SH-SY5Y (cell line): ENCODE measurements around the gene FNDC8.

Experiments
- GATA2 ChIP-seq: IDR thresholded peaks from 2 replicates; pipeline ENCODE4 v1.6.1; 2011; ENCODE audit warnings: mild to moderate bottlenecking, low read depth, low read length
- GATA3 ChIP-seq: IDR thresholded peaks from 2 replicates; pipeline ENCODE4 v1.6.1; 2011; ENCODE audit warnings: low read depth, mild to moderate bottlenecking, low read length, moderate library complexity

DNA sequence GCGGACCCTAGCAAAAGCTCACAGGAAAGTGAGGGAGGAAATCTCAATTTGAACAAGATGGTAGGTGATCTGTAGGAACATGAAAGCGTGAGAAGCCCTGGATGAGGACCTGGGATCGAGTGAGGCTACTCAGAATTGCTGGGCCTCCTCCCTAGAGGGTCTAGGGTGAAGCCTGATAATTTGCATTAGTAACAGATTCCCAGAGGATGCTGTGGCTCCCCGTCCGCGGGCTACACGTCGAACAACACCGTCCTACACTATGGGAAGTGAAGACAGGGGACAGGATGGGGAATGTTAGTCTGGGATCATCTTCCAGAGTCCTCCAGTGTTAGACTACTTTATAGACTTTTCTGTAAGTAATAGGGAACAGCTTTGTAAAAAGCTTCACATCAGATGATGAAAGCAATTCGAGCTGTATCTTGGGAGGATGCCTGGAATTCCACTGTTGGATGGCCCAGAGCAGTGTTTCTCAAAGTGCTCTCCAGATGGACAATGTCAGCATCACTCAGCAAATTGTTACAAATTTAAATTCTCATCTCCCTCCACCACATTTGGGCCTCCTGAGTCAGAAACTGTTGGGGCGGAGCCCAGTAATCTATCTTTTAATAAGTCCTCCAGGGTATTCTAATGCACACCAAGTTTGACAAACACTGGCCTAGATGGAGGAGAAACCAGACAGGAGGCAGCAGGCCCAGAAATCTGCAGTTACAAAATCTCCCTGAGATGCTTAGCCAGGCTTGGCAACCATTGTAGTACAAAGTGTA, 6.5 kb downstream of the FNDC8 start:
- TF ChIP-seq GATA2 (no peak), GATA3 (no peak)
